ENCODE measurements around the gene CEP72.

- TF ChIP-seq EZH2phosphoT487 (IDR thresholded peaks at IDR 0.05; ENCODE audit: insufficient read depth, low read depth) (no peak), EZH2 (IDR thresholded peaks at IDR 0.05; ENCODE audit: insufficient read depth, poor library complexity, severe bottlenecking) (no peak)
These were observed 52.3 kb downstream of the CEP72 start for GRCh38 chr5:664343-664993.

All from GM23248 (cell line).